Measurements from ENCODE around the gene CCNI.
"Not testable (repeated sequence)": the region's sequence is repeated elsewhere in the genome, so short reads cannot be mapped to it uniquely, and the experiment has no call there.

Gene CCNI

GRCh38 chr4:77104791-77105540 is 29.2 kb upstream of the CCNI start:
- no peak overlapping the region for H3K9ac ChIP-seq (ENCODE audit: low read depth in 1 of 2, low read length in 2 of 2)
- H3K9me3 ChIP-seq (ENCODE audit: control insufficient read depth in 2 of 2, low read length in 2 of 2), result no peaks in the 10 kb centered on the region
- no peaks in the 10 kb centered on the region for H3K27me3 ChIP-seq (ENCODE audit: control insufficient read depth in 2 of 2, insufficient read depth in 2 of 2, low read length in 2 of 2)
- H3K27ac ChIP-seq (ENCODE audit: low read depth in 2 of 2, low read length in 2 of 2), result no peak overlapping the region
- peaks cover 0 to 3% of the 10 kb centered on the region in 2 donors for H3K4me1 ChIP-seq (ENCODE audit: control insufficient read depth in 2 of 2, insufficient read depth in 2 of 2, low read length in 2 of 2)
- peak overlapping the region in 1 of 2 donors; percentile 23 for H3K4me3 ChIP-seq (ENCODE audit: low read length in 2 of 2)
- no peaks in the 10 kb centered on the region for H3K36me3 ChIP-seq (ENCODE audit: control insufficient read depth in 2 of 2, insufficient read depth in 2 of 2, low read length in 2 of 2)

GRCh38 chr4:77104388-77104787 is 28.6 kb upstream of the CCNI start:
- no peaks in the 10 kb centered on the region for H3K36me3 ChIP-seq (ENCODE audit: control insufficient read depth in 2 of 2, insufficient read depth in 2 of 2, low read length in 2 of 2)
- H3K4me3 ChIP-seq (ENCODE audit: low read length in 2 of 2), result no peak overlapping the region
- H3K9ac ChIP-seq (ENCODE audit: low read depth in 1 of 2, low read length in 2 of 2), result no peak overlapping the region
- H3K9me3 ChIP-seq (ENCODE audit: control insufficient read depth in 2 of 2, low read length in 2 of 2), result no peaks in the 10 kb centered on the region
- no peak overlapping the region for H3K27ac ChIP-seq (ENCODE audit: low read depth in 2 of 2, low read length in 2 of 2)
- H3K4me1 ChIP-seq (ENCODE audit: control insufficient read depth in 2 of 2, insufficient read depth in 2 of 2, low read length in 2 of 2), result peaks cover 0 to 3% of the 10 kb centered on the region in 2 donors
- no peaks in the 10 kb centered on the region for H3K27me3 ChIP-seq (ENCODE audit: control insufficient read depth in 2 of 2, insufficient read depth in 2 of 2, low read length in 2 of 2)

DNA sequence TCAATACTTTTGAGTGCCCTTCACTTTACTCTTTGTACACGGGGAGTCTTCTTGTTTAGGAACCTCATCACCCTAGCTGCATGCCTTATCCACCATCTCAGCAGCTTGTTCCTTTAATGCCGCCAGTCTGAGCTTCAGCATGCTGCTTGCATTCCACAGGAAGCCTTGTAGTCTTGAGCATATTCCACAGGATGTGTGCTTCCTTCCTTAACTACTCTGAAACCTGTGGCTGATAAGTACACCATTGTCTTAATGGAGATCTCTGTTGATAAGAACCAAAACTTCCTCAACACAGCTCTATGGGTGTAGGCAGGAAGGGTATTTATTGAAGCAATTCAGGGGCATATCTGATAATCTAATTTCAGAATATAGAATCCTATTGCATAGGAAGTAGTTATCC is 24.4 kb upstream of the CCNI start:
- Histone ChIP-seq H3K9ac (ENCODE audit: low read depth in 1 of 2, low read length in 2 of 2) (no peak overlapping the region), H3K4me1 (ENCODE audit: control insufficient read depth in 2 of 2, insufficient read depth in 2 of 2, low read length in 2 of 2) (peaks cover 0 to 3% of the 10 kb centered on the region in 2 donors), H3K36me3 (ENCODE audit: control insufficient read depth in 2 of 2, insufficient read depth in 2 of 2, low read length in 2 of 2) (no peaks in the 10 kb centered on the region), H3K27me3 (ENCODE audit: control insufficient read depth in 2 of 2, insufficient read depth in 2 of 2, low read length in 2 of 2) (no peaks in the 10 kb centered on the region), H3K9me3 (ENCODE audit: control insufficient read depth in 2 of 2, low read length in 2 of 2) (no peaks in the 10 kb centered on the region), H3K4me3 (ENCODE audit: low read length in 2 of 2) (no peak overlapping the region), H3K27ac (ENCODE audit: low read depth in 2 of 2, low read length in 2 of 2) (no peak overlapping the region)

GRCh38 chr4:77097611-77098010 is 21.8 kb upstream of the CCNI start:
- Histone ChIP-seq H3K27me3 (ENCODE audit: control insufficient read depth in 2 of 2, insufficient read depth in 2 of 2, low read length in 2 of 2) (no peaks in the 10 kb centered on the region), H3K36me3 (ENCODE audit: control insufficient read depth in 2 of 2, insufficient read depth in 2 of 2, low read length in 2 of 2) (no peaks in the 10 kb centered on the region), H3K9me3 (ENCODE audit: control insufficient read depth in 2 of 2, low read length in 2 of 2) (no peaks in the 10 kb centered on the region), H3K9ac (ENCODE audit: low read depth in 1 of 2, low read length in 2 of 2) (no peak overlapping the region), H3K4me3 (ENCODE audit: low read length in 2 of 2) (no peak overlapping the region), H3K4me1 (ENCODE audit: control insufficient read depth in 2 of 2, insufficient read depth in 2 of 2, low read length in 2 of 2) (no peaks in the 10 kb centered on the region), H3K27ac (ENCODE audit: low read depth in 2 of 2, low read length in 2 of 2) (no peak overlapping the region)

- Histone ChIP-seq H3K4me1 (ENCODE audit: control insufficient read depth in 2 of 2, insufficient read depth in 2 of 2, low read length in 2 of 2) (no peaks in the 10 kb centered on the region), H3K9me3 (ENCODE audit: control insufficient read depth in 2 of 2, low read length in 2 of 2) (no peaks in the 10 kb centered on the region), H3K9ac (ENCODE audit: low read depth in 1 of 2, low read length in 2 of 2) (no peak overlapping the region), H3K27me3 (ENCODE audit: control insufficient read depth in 2 of 2, insufficient read depth in 2 of 2, low read length in 2 of 2) (no peaks in the 10 kb centered on the region), H3K27ac (ENCODE audit: low read depth in 2 of 2, low read length in 2 of 2) (no peak overlapping the region), H3K36me3 (ENCODE audit: control insufficient read depth in 2 of 2, insufficient read depth in 2 of 2, low read length in 2 of 2) (no peaks in the 10 kb centered on the region), H3K4me3 (ENCODE audit: low read length in 2 of 2) (no peak overlapping the region)
Measured at GRCh38 chr4:77095101-77095821, 19.5 kb upstream of the CCNI start.

DNA sequence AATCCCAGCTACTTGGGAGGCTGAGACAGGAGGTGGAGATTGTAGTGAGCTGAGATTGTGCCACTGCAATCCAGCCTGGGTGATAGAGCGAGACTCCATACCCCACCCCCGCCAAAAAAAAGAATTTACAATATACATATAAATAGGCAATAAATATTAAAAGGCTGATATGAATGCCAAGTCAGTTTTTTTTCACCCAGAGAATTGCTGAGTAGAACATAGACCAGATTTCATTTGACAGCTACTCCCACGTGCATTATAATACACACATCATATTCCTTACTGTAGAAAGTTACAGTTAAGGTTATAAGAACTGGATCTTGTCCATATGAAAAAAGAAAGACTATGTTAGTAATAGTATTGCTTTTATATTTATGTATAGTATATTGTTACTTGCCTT is 18.7 kb upstream of the CCNI start:
- no peaks in the 10 kb centered on the region for H3K9me3 ChIP-seq (ENCODE audit: control insufficient read depth in 2 of 2, low read length in 2 of 2)

GRCh38 chr4:77093401-77093800 is 17.6 kb upstream of the CCNI start:
- H3K4me3 ChIP-seq (ENCODE audit: low read length in 2 of 2), result no peak overlapping the region
- H3K9me3 ChIP-seq (ENCODE audit: control insufficient read depth in 2 of 2, low read length in 2 of 2), result no peaks in the 10 kb centered on the region
- no peak overlapping the region for H3K9ac ChIP-seq (ENCODE audit: low read depth in 1 of 2, low read length in 2 of 2)
- no peaks in the 10 kb centered on the region for H3K36me3 ChIP-seq (ENCODE audit: control insufficient read depth in 2 of 2, insufficient read depth in 2 of 2, low read length in 2 of 2)
- no peaks in the 10 kb centered on the region for H3K4me1 ChIP-seq (ENCODE audit: control insufficient read depth in 2 of 2, insufficient read depth in 2 of 2, low read length in 2 of 2)
- no peak overlapping the region for H3K27ac ChIP-seq (ENCODE audit: low read depth in 2 of 2, low read length in 2 of 2)
- H3K27me3 ChIP-seq (ENCODE audit: control insufficient read depth in 2 of 2, insufficient read depth in 2 of 2, low read length in 2 of 2), result no peaks in the 10 kb centered on the region

More for the DNA sequence above, 18.7 kb upstream of the CCNI start:
- no peak overlapping the region for H3K9ac ChIP-seq (ENCODE audit: low read depth in 1 of 2, low read length in 2 of 2)
- H3K36me3 ChIP-seq (ENCODE audit: control insufficient read depth in 2 of 2, insufficient read depth in 2 of 2, low read length in 2 of 2), result no peaks in the 10 kb centered on the region
- no peak overlapping the region for H3K4me3 ChIP-seq (ENCODE audit: low read length in 2 of 2)
- H3K4me1 ChIP-seq (ENCODE audit: control insufficient read depth in 2 of 2, insufficient read depth in 2 of 2, low read length in 2 of 2), result no peaks in the 10 kb centered on the region
- no peak overlapping the region for H3K27ac ChIP-seq (ENCODE audit: low read depth in 2 of 2, low read length in 2 of 2)
- no peaks in the 10 kb centered on the region for H3K27me3 ChIP-seq (ENCODE audit: control insufficient read depth in 2 of 2, insufficient read depth in 2 of 2, low read length in 2 of 2)

DNA sequence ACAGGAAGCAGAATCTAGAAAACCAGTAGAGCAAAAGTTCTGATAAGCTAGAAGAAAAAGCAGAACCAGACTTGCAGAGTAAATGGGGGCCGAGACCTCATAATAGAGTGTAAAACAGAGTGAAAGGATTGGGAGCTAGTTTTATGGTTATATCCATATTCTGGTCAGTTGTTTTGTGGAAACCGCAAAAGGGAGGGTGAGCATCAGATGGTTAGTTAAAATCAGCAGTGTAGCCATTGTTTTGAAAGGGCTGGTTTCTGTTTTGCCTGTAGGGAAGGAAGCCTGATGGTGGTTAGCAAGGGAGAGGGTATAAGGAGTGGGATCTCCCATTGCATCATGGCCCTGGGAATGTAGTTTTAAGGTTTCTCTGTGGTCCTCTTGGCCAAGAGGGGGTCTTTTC is 17.2 kb upstream of the CCNI start:
- no peaks in the 10 kb centered on the region for H3K4me1 ChIP-seq (ENCODE audit: control insufficient read depth in 2 of 2, insufficient read depth in 2 of 2, low read length in 2 of 2)
- H3K9me3 ChIP-seq (ENCODE audit: control insufficient read depth in 2 of 2, low read length in 2 of 2), result no peaks in the 10 kb centered on the region
- no peaks in the 10 kb centered on the region for H3K36me3 ChIP-seq (ENCODE audit: control insufficient read depth in 2 of 2, insufficient read depth in 2 of 2, low read length in 2 of 2)
- H3K9ac ChIP-seq (ENCODE audit: low read depth in 1 of 2, low read length in 2 of 2), result no peak overlapping the region
- no peaks in the 10 kb centered on the region for H3K27me3 ChIP-seq (ENCODE audit: control insufficient read depth in 2 of 2, insufficient read depth in 2 of 2, low read length in 2 of 2)
- H3K27ac ChIP-seq (ENCODE audit: low read depth in 2 of 2, low read length in 2 of 2), result no peak overlapping the region
- H3K4me3 ChIP-seq (ENCODE audit: low read length in 2 of 2), result no peak overlapping the region

DNA sequence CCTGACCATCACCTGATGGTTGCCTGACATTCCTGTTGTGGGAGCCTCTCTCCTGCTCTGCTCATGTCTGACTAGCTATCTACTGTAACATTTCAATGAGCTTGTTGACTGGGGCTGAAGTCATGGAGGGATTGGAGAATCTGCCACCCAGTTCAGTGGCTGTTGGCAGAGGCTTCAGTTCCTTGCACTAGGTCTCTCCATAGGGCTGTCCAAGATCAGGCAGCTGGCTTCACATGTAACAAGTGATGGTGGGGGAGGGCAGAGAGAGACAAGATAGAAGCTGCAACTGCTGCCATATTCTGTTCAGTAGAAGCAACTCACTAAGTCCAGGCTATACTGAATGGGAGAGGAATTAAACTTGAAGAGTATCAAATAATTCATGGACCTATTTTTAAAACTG is 14.1 kb upstream of the CCNI start:
- no peaks in the 10 kb centered on the region for H3K27me3 ChIP-seq (ENCODE audit: control insufficient read depth in 2 of 2, insufficient read depth in 2 of 2, low read length in 2 of 2)
- no peak overlapping the region for H3K27ac ChIP-seq (ENCODE audit: low read depth in 2 of 2, low read length in 2 of 2)
- H3K4me3 ChIP-seq (ENCODE audit: low read length in 2 of 2), result no peak overlapping the region
- no peaks in the 10 kb centered on the region for H3K36me3 ChIP-seq (ENCODE audit: control insufficient read depth in 2 of 2, insufficient read depth in 2 of 2, low read length in 2 of 2)
- H3K9me3 ChIP-seq (ENCODE audit: control insufficient read depth in 2 of 2, low read length in 2 of 2), result no peaks in the 10 kb centered on the region
- no peak overlapping the region for H3K9ac ChIP-seq (ENCODE audit: low read depth in 1 of 2, low read length in 2 of 2)
- no peaks in the 10 kb centered on the region for H3K4me1 ChIP-seq (ENCODE audit: control insufficient read depth in 2 of 2, insufficient read depth in 2 of 2, low read length in 2 of 2)

GRCh38 chr4:77087027-77087426 is 11.2 kb upstream of the CCNI start:
- not testable (repeated sequence) for H3K27me3 ChIP-seq (ENCODE audit: control insufficient read depth in 2 of 2, insufficient read depth in 2 of 2, low read length in 2 of 2); H3K27ac ChIP-seq (ENCODE audit: low read depth in 2 of 2, low read length in 2 of 2); H3K4me3 ChIP-seq (ENCODE audit: low read length in 2 of 2); H3K9me3 ChIP-seq (ENCODE audit: control insufficient read depth in 2 of 2, low read length in 2 of 2); H3K4me1 ChIP-seq (ENCODE audit: control insufficient read depth in 2 of 2, insufficient read depth in 2 of 2, low read length in 2 of 2); H3K36me3 ChIP-seq (ENCODE audit: control insufficient read depth in 2 of 2, insufficient read depth in 2 of 2, low read length in 2 of 2); H3K9ac ChIP-seq (ENCODE audit: low read depth in 1 of 2, low read length in 2 of 2)
